A549 (cell line): ENCODE results near the gene EFHD1. TPM values are rescaled to one million over a fixed set of nuclear protein-coding genes. Genes with fewer than 3 reads are reported as not detected.

Experiments
- ATAC-seq, 2 experiments: fragments of 200-7000 bp in 1 of 2; fragments of >200 bp in 1 of 2; cut with Nextera tagmentation in 1 of 2; cut with Tn5 transposase in 1 of 2; 3 replicates each; pipeline versions ENCODE4 v1.8.0 to v1.9.1; 2018 to 2020; ENCODE audit warnings: mild to moderate bottlenecking in 1 of 2, moderate library complexity in 1 of 2
- CTCF ChIA-PET: fragments of 300-600 bp; sonication (Branson Sonifier 250); formaldehyde crosslinking; extraction: SDS; loops from one replicate; lab custom pipeline; 2021; ENCODE audit warnings: antibody characterized with exemption, inconsistent platforms; lab: Yijun Ruan, JAX
- POLR2A ChIA-PET: fragments of 350-600 bp; formaldehyde crosslinking; extraction: SDS; loops from one replicate; lab custom pipeline; 2021; ENCODE audit warnings: antibody characterized with exemption, inconsistent platforms; lab: Yijun Ruan, JAX
- DNase-seq, 2 experiments: peaks; one replicate each; pipeline versions ENCODE4 v3.0.0 to v3.0.0-alpha.2; 2011 to 2016; ENCODE audit warnings: low read depth in 1 of 2, low spot score in 1 of 2
- FAIRE-seq: peaks from 2 replicates; lab custom pipeline; 2011; peaks lifted over from hg19 to GRCh38; lab: Jason Lieb, UNC
- H3K27ac ChIP-seq, 2 experiments: fragments of >200 bp; sonication (Bioruptor Twin); formaldehyde crosslinking; 3 replicates each; pipeline ENCODE4 v1.5.1; 2016 to 2017
- H3K4me1 ChIP-seq: fragments of >200 bp; sonication (Bioruptor Twin); formaldehyde crosslinking; 3 replicates; pipeline ENCODE4 v1.6.1; 2016
- H3K4me2 ChIP-seq: fragments of >200 bp; sonication (Bioruptor Twin); formaldehyde crosslinking; 3 replicates; pipeline ENCODE4 v1.6.1; 2016
- H3K4me3 ChIP-seq: fragments of >200 bp; sonication (Bioruptor Twin); formaldehyde crosslinking; 3 replicates; pipeline ENCODE4 v1.5.1; 2016
- H3K9me3 ChIP-seq: fragments of >200 bp; sonication (Bioruptor Twin); formaldehyde crosslinking; 3 replicates; pipeline ENCODE4 v1.6.1; 2016
- CBX8 ChIP-seq: fragments of 200-600 bp; sonication (generic); IDR thresholded peaks from 2 replicates; pipeline ENCODE4 v1.6.1; 2016
- CEBPB ChIP-seq, 2 experiments: fragments of >200 bp in 1 of 2; sonication (Bioruptor Twin) in 1 of 2; formaldehyde crosslinking in 1 of 2; IDR thresholded peaks; 2 replicates each; pipeline ENCODE4 v1.6.1; 2012 to 2016
- CHD2 ChIP-seq: fragments of 150-350 bp; IDR thresholded peaks from 2 replicates; pipeline ENCODE4 v1.6.1; 2014; ENCODE audit warnings: low read length; ENCODE audit not compliant: partially characterized antibody
- E2F6 ChIP-seq: IDR thresholded peaks from 2 replicates; pipeline ENCODE4 v1.6.1; 2012; ENCODE audit warnings: low read depth, borderline replicate concordance
- ESRRA ChIP-seq: fragments of 150-350 bp; IDR thresholded peaks from 2 replicates; pipeline ENCODE4 v1.6.1; 2014; ENCODE audit warnings: mild to moderate bottlenecking, low read length, borderline replicate concordance
- HMGXB4 ChIP-seq: fragments of 250-450 bp; sonication (Bioruptor Pico); IDR thresholded peaks from 2 replicates; pipeline ENCODE4 v1.5.0; 2021; ENCODE audit warnings: mild to moderate bottlenecking, moderate library complexity, borderline replicate concordance
- JUNB ChIP-seq: fragments of >200 bp; sonication (Bioruptor Twin); formaldehyde crosslinking; IDR thresholded peaks from 2 replicates; pipeline ENCODE4 v1.6.1; 2016
- KDM1A ChIP-seq: fragments of 200-600 bp; sonication (generic); IDR thresholded peaks from 2 replicates; pipeline ENCODE4 v1.6.1; 2016; ENCODE audit warnings: low read depth, mild to moderate bottlenecking
- MAFK ChIP-seq: fragments of 450-650 bp; IDR thresholded peaks from 2 replicates; pipeline ENCODE4 v1.6.1; 2014; ENCODE audit not compliant: partially characterized antibody
- PHF8 ChIP-seq: fragments of 200-600 bp; sonication (generic); IDR thresholded peaks from 2 replicates; pipeline ENCODE4 v1.6.1; 2016; ENCODE audit warnings: low read depth, mild to moderate bottlenecking, antibody characterized with exemption, moderate library complexity, borderline replicate concordance
- POLR2AphosphoS2 ChIP-seq: conservative IDR thresholded peaks from 2 replicates; pipeline ENCODE4 v1.6.1; 2012; ENCODE audit warnings: low read length, improper control_type of control experiment, inconsistent platforms
- RAD21 ChIP-seq, 2 experiments: fragments of >200 bp in 1 of 2; sonication (Bioruptor Twin) in 1 of 2; formaldehyde crosslinking in 1 of 2; IDR thresholded peaks in 1 of 2; conservative IDR thresholded peaks in 1 of 2; 2 replicates in 1 of 2; 3 replicates in 1 of 2; pipeline ENCODE4 v1.6.1; 2012 to 2018; ENCODE audit warnings: inconsistent platforms in 1 of 2
- RNF2 ChIP-seq: fragments of 200-600 bp; sonication (generic); IDR thresholded peaks from 2 replicates; pipeline ENCODE4 v1.6.1; 2016; ENCODE audit warnings: low read depth, mild to moderate bottlenecking, antibody characterized with exemption, moderate library complexity, borderline replicate concordance
- TP53 ChIP-seq: fragments of 250-450 bp; sonication (Bioruptor Pico); IDR thresholded peaks from 2 replicates; pipeline ENCODE4 v1.5.0; 2021; ENCODE audit warnings: mild to moderate bottlenecking, moderate library complexity
- ZNF302 ChIP-seq: fragments of 250-450 bp; sonication (Bioruptor Pico); IDR thresholded peaks from 2 replicates; pipeline ENCODE4 v1.9.0; 2021; ENCODE audit warnings: inconsistent platforms, mild to moderate bottlenecking, moderate library complexity
- ZSCAN20 ChIP-seq: fragments of 250-450 bp; sonication (Bioruptor Pico); IDR thresholded peaks from 2 replicates; pipeline ENCODE4 v1.8.0; 2022; ENCODE audit warnings: mild to moderate bottlenecking, moderate library complexity
- WGBS: methylation state at CpG from one replicate; pipeline ENCODE4 v1.1.6; 2017; ENCODE audit errors: missing lambda C conversion rate; 5-methylcytosine and 5-hydroxymethylcytosine counted together
- polyA plus RNA-seq, 4 experiments: library from polyadenylated mRNA; depleted of rRNA in 3 of 4; stranded (reverse); fragments of >200 nt; fragmentation: RNase III in 1 of 4; extraction: RNeasy Plus Mini Kit Qiagen cat#74134 plus additional on column Dnase treatment in 1 of 4; gene quantifications; 2 replicates in 3 of 4; 3 replicates in 1 of 4; pipeline ENCODE4 v1.2.3, GENCODE V29; 2011 to 2017
- TF ChIP-seq, protein P1 (sequence below): fragments of >200 bp; sonication (Bioruptor Twin); formaldehyde crosslinking; IDR thresholded peaks from 2 replicates; pipeline ENCODE4 v1.6.1; 2016

EFHD1 gene
- polyA plus RNA-seq, 2 of the 4 experiments (the other 2 are of a cell fraction), result 1.5 to 2.3 TPM

DNA sequence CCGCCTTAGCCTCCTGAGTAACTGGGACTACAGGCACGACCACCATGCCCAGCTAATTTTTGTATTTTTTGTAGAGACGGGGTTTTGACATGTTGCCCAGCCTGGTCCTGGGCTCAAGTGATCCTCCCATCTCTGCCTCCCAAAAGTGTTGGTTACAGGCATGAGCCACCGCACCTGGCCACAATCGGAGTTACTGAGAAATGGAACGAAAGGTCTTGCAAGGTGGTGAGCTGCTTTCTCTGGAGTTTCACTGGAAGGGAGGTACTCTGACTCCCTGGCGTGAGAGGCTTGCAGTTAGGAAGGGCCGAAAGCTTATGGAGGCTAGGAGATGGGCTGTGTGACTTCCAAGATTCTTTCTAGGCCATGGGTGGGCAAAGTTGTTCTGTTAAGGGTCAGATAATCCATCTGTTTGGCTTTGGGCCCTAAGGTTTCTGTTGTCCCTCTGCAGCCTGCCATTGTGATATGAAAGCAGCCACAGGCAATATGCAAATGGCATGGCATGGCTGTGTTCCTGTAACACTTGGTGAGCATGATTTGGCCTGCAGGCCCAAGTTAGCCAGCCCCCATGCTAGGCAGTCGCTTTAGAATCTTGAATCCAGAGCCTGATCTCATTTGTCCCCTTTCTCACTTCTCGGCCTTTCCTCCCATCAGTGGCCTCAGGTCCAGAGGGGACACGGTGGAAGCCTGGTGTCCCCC lies 7.9 kb downstream of the EFHD1 start (continued):
- TF ChIP-seq CHD2 (no peak), PHF8 (no peak), CEBPB (IDR thresholded peaks at IDR 0.05) (no peak), RNF2 (no peak), JUNB (no peak), ZNF302 (CRISPR knock-in tag) (no peak)
- TF ChIP-seq, protein P1, sequence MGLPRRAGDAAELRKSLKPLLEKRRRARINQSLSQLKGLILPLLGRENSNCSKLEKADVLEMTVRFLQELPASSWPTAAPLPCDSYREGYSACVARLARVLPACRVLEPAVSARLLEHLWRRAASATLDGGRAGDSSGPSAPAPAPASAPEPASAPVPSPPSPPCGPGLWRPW, result no peak
- TF ChIP-seq, all 56 proteins: peak for 0

DNA sequence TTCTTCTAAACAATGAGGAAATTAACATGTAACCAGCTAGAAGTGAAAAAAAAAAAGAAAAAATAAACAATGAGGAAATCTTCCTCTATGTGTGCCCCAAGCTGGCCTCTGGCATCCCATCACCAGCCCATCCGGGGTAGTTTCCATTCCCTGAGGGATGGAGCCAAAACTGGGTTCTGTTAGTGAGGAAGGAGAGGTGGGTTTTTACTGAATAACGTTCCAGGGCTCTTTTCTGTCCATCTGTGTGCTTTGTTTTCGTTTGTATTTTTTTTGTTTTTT lies 9.7 kb downstream of the EFHD1 start:
- no peaks in the 10 kb centered on the region for H3K9me3 ChIP-seq
- FAIRE-seq, result no peak
- WGBS, result 30% methylated on average over 3 of the region's 3 CpGs
- no peak for ATAC-seq
- H3K4me2 ChIP-seq, result no peak overlapping the region
- no peak overlapping the region for H3K27ac ChIP-seq
- no peak overlapping the region for H3K4me3 ChIP-seq
- H3K4me1 ChIP-seq, result 0 out of 3 replicates have a peak, but pooled peaks cover 5% of the 10 kb centered on the region
- ChIA-PET CTCF (interaction anchor here (0.8 to 1.5 kb wide), 2 partner anchors 10 to 13 kb away, joined by 3 to 8 read pairs; partner anchors contain the start of gene EFHD1), POLR2A (no interaction called here)
- no peak for TF ChIP-seq E2F6
- no peak for TF ChIP-seq CBX8
- TF ChIP-seq MAFK, result no peak
- no peak for TF ChIP-seq RAD21 (conservative IDR thresholded peaks at IDR 0.05 in 1 of 2, IDR thresholded peaks at IDR 0.05 in 1 of 2)
- TF ChIP-seq ESRRA, result no peak
- no peak for TF ChIP-seq POLR2AphosphoS2
- no peak for DNase-seq

DNA sequence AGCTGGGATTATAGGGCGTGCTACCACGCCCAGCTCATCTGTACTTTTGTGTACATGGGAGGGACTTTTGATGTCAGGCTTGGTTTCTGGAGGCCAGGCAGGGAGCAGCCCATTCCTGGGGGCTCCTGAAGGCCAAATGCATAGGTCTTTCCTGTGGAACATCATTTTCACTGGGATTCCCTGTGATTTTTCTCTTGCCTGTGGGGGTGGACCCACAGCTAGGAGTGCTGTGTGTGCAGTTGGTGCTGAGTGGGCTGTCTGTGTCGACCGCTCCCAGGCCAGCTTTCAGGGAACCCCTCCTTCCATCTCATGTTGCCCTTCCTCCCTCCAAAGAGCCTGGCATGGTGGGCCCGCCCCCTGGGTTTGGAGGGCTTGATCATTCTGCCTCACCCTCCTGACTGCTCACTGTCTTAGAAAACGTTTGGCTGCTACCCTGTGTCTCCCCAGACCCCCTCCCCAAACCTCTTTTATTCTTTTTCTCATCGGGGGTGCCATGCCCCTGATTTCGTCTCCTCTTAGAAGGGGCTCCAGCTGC lies 10.5 kb downstream of the EFHD1 start:
- no peak for ATAC-seq
- no peak for TF ChIP-seq KDM1A
- TF ChIP-seq RAD21 (conservative IDR thresholded peaks at IDR 0.05 in 1 of 2, IDR thresholded peaks at IDR 0.05 in 1 of 2), result no peak
- no peak for TF ChIP-seq TP53 (CRISPR knock-in tag)
- TF ChIP-seq JUNB, result no peak
- TF ChIP-seq ZSCAN20, result no peak
- TF ChIP-seq, protein P1, result no peak
- no peak for TF ChIP-seq CBX8
- no peak for TF ChIP-seq HMGXB4 (CRISPR knock-in tag)
- CTCF ChIA-PET, result interaction anchor here (0.8 kb wide), 1 partner anchor 13 kb away, joined by 3 read pairs; no protein-coding TSS in a partner anchor

More for the DNA sequence above, 10.5 kb downstream of the EFHD1 start:
- no peak for FAIRE-seq
- no peak for DNase-seq
- Histone ChIP-seq H3K4me3 (no peak overlapping the region), H3K4me2 (no peak overlapping the region), H3K27ac (no peak overlapping the region), H3K9me3 (no peaks in the 10 kb centered on the region), H3K4me1 (0 out of 3 replicates have a peak, but pooled peaks cover 5% of the 10 kb centered on the region)
- POLR2A ChIA-PET, result no interaction called here
- 73% methylated on average over 8 of the region's 8 CpGs for WGBS
